GM12865 (cell line): ENCODE results near the gene BTRC.

ENCODE experiments used
- DNase-seq: peaks from one replicate; pipeline ENCODE4 v3.0.0; 2010; ENCODE audit warnings: low read depth
- H3K4me3 ChIP-seq: 2 replicates; pipeline ENCODE4 v1.5.1; 2011; ENCODE audit warnings: mild to moderate bottlenecking, low read depth, low read length, control low read depth
- TF ChIP-seq, protein P1 (sequence below): IDR thresholded peaks from 2 replicates; pipeline ENCODE4 v1.5.1; 2011; ENCODE audit warnings: low read length, control low read depth, low read depth, inconsistent platforms; ENCODE audit not compliant: insufficient read depth; ENCODE audit errors: missing control alignments

Gene BTRC

DNA sequence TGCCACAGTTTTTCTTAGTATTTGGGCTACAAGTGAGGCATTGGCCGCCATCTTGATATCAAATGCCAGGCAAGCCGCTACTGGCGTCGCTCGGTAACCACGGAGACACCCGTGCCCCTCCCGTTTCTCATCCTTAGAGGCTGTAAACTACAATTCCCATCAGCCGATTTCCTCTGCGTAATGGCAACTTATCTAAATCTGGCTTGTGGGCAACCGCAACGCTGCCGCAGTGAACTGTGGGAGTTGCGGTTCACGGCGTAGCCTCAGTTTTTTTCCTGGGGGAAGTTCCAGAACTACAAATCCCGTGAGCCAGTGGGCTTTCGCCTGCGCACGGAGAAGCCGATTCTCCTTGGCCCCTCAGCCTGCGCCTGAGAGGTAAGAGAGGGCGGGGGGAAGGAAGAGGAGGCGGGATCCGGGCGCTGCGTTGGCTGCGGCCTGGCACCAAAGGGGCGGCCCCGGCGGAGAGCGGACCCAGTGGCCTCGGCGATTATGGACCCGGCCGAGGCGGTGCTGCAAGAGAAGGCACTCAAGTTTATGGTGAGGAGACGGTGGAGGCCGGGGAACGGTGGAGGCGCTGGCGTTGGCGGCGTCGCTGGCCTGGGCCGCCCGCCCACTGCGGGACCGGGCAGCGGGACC, at the start of gene BTRC:
BTRC (plus strand) TSS at position 474 of the 636 bp plus-strand sequence; CDS start at position 490, 16 bp downstream.
- peak within 1 kb of the TSS; percentile 90 for H3K4me3 ChIP-seq
- TF ChIP-seq, protein P1, sequence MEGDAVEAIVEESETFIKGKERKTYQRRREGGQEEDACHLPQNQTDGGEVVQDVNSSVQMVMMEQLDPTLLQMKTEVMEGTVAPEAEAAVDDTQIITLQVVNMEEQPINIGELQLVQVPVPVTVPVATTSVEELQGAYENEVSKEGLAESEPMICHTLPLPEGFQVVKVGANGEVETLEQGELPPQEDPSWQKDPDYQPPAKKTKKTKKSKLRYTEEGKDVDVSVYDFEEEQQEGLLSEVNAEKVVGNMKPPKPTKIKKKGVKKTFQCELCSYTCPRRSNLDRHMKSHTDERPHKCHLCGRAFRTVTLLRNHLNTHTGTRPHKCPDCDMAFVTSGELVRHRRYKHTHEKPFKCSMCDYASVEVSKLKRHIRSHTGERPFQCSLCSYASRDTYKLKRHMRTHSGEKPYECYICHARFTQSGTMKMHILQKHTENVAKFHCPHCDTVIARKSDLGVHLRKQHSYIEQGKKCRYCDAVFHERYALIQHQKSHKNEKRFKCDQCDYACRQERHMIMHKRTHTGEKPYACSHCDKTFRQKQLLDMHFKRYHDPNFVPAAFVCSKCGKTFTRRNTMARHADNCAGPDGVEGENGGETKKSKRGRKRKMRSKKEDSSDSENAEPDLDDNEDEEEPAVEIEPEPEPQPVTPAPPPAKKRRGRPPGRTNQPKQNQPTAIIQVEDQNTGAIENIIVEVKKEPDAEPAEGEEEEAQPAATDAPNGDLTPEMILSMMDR, result no peak
- DNase-seq, result peak; percentile 99

DNA sequence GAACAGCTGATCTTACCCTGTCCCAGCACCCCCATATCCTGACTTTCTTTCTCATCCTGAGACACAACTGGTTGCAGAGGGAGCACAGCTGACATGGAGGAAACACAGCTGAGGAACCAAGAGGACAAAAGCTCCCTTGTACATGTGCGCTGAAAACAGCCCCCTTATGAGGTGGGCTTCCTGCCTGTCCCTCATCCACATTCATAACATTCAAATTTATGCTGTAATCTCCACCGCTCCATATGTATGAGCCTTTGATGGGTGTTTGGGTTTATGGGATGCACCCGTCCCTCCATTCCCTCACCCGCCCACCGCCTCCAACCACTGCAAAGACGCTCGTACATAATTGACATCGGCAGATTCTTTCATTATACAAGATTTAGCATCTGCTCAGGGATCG, 49.6 kb upstream of the BTRC start:
- TF ChIP-seq, protein P1, result no peak
- no peak overlapping the region for H3K4me3 ChIP-seq
- DNase-seq, result no peak

DNA sequence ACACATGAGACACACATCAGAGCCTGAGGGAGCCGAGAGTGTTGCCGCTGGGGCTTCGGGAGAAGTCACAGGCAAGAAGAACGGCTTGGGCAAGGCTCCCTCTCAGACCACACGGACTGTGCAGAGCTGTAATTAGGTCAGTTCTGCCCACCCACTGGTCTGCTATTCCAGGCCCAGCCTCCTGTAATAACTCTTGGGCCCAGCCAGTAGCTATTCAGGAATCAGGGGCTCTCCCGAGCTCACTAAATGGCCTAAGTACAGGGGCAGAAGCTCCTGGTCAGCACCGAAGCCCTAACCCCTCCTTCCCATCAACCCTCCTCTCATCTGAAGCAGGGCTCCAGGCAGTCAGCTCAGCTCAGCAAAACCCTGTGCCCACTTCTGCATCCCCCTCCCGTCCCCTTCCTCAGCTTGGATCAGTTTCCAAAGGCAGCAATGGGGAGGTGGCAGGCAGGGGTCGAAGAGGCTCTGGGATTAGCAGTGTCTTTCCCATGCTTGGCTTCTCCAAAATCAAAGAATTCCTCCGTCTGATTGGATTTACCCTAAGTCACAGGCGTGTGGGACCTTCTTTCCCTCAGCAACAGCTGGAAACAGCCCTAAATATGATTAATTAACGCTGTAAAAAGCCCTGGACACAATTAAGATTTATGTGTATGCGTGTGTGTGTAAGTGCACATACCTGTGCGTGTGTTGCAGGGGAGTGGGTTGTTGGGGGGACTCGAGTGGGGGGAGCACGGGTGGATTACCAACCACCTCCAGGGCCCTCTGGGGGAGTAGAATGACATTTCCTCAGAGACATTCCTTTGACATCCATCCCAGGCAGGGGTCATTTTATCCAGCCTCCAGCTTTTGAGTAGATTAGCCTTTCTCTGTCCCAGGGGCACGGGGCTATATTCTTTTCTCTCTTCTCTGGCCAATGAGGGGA, 48.4 kb upstream of the BTRC start:
- TF ChIP-seq, protein P1, result no peak
- H3K4me3 ChIP-seq, result no peak overlapping the region
- DNase-seq, result no peak

DNA sequence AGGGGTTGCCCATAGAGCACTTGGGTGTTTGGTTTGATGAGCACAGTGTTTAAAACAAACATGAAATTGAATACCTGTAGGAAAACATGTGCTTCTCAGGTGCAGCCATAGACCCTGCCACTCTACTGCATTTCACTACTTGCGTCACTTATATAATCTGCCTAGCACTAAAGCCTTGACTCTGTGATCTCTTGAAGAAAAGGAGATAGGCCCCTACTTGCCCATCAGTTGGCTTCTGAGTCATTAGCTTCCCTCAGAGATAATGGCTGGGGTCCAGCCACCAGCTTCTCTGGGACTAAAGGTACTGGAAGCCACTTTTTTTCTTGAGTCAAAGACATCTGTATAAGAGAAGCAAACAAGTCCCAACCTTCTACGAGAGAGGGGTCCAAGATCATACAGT, 45.9 kb upstream of the BTRC start:
- H3K4me3 ChIP-seq, result no peak overlapping the region
- TF ChIP-seq, protein P1, result no peak
- no peak for DNase-seq

DNA sequence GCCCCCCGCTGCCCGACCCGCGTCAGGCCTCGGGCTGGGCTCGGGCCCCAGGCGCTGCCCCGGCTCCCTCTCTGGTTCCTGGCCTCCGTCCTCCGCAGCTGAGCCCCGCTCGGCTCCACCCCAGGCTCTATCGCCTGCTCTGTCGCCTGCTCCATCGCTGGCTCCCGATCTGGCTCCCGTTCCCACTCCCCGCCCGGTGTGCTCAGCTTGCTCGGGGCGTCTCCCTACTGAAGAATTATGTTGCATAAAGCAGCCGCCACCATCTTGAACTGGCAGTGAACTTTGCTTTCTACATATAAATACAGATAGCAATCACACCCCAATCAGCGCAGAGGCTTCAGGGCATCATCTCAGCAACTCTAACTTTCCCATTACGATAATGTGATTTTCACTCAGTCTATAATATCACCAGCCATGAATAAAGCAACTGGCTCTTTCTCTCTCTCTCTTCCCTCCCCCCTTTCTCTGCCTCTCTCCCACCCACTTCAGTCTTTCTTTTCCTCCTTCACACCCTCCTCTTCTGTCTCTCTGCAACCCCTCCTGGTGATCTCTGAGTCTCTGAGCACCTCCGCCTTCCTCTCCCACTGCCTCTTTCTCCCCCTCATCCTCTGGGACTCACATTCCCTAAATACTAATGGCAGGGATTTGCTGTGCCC, 43.3 kb upstream of the BTRC start:
- H3K4me3 ChIP-seq, result no peak overlapping the region

More for the DNA sequence above, 43.3 kb upstream of the BTRC start:
- no peak for DNase-seq
- TF ChIP-seq, protein P1, result no peak
